Aorta (tissue), 5 donors: Measurements from ENCODE around the gene ADGRA3. TPM values are rescaled to one million over a fixed set of nuclear protein-coding genes. Genes with fewer than 3 reads are reported as not detected.
A peak's percentile ranks its signal among the peaks of the same experiment; 100 is the strongest.

Experiments
- ATAC-seq: fragments of 200-7000 bp; cut with Tn5 transposase; one replicate; pipeline ENCODE4 v1.9.1; 2022; ENCODE audit warnings: moderate library complexity; ENCODE audit not compliant: low FRiP score
- DNase-seq, 2 donors: peaks; one replicate each; pipeline ENCODE4 v3.0.0-alpha.2; 2020
- H3K27ac ChIP-seq, 2 donors: one replicate each; pipeline ENCODE4 v1.5.1; 2013; ENCODE audit warnings: low read length in 2 of 2, mild to moderate bottlenecking in 2 of 2, moderate library complexity in 2 of 2, control low read depth in 1 of 2, inconsistent platforms in 1 of 2, low read depth in 1 of 2
- H3K27me3 ChIP-seq, 2 donors: one replicate each; pipeline ENCODE4 v1.6.1; 2013; ENCODE audit warnings: control low read depth in 1 of 2, low read length in 1 of 2, mild to moderate bottlenecking in 1 of 2, moderate library complexity in 1 of 2; ENCODE audit not compliant: insufficient read depth in 2 of 2, control insufficient read depth in 1 of 2
- H3K36me3 ChIP-seq, 2 donors: one replicate each; pipeline ENCODE4 v1.6.1; 2013; ENCODE audit warnings: control low read depth in 1 of 2, low read length in 1 of 2, mild to moderate bottlenecking in 1 of 2; ENCODE audit not compliant: insufficient read depth in 2 of 2, control insufficient read depth in 1 of 2
- H3K4me1 ChIP-seq, 2 donors: one replicate each; pipeline ENCODE4 v1.6.1; 2013; ENCODE audit warnings: low read length in 2 of 2, control low read depth in 1 of 2, mild to moderate bottlenecking in 1 of 2, moderate library complexity in 1 of 2; ENCODE audit not compliant: insufficient read depth in 2 of 2, control insufficient read depth in 1 of 2
- H3K4me3 ChIP-seq, 2 donors: one replicate each; pipeline ENCODE4 v1.5.1; 2013; ENCODE audit warnings: low read length in 2 of 2, control low read depth in 1 of 2, mild to moderate bottlenecking in 1 of 2
- H3K9me3 ChIP-seq: one replicate; pipeline ENCODE4 v1.6.1; 2013; ENCODE audit warnings: mild to moderate bottlenecking, low read length; ENCODE audit not compliant: control insufficient read depth
- whole genome bisulfite sequencing, 2 donors: extraction: QIAGEN DNeasy Blood & Tissue Kit; methylation state at CpG; one replicate each; pipeline ENCODE4 v1.1.7; 2013; 5-methylcytosine and 5-hydroxymethylcytosine counted together
- intact Hi-C, 2 donors: fragments of 100-400 bp; cut with DNase I; formaldehyde crosslinking; loops; one replicate each; pipeline versions ENCODE4 v1.14.2 to v1.15.0; 2022
- long read RNA-seq, 2 donors: library from polyadenylated mRNA; unstranded; transcript quantifications; one replicate each; pipeline ENCODE4 v2.0.0, GENCODE V29; 2020 to 2021
- polyA plus RNA-seq, 2 donors: library from polyadenylated mRNA; stranded (reverse); fragments of 200-250 nt; gene quantifications; one replicate each; pipeline ENCODE4 v1.2.3, GENCODE V29; 2013
- total RNA-seq, 2 donors: library from RNA; stranded (reverse); fragmentation: NEBNext Ultra II Directional; extraction: Animal tissue kit (Norgen Biotek cat#: 25700); gene quantifications; one replicate each; pipeline ENCODE4 v1.2.1, GENCODE V29; 2021
- donor health status: healthy with polysubstance abuse.
- donor health status: Bipolar disorder and iron deficiency.
- donor health status: DM: no; HTN: no; CAD: no.
- donor health status: DM: no; HTN: no; CAD: no.
- donor health status: DM: yes; HTN: yes; CAD: no.

ADGRA3 gene
- total RNA-seq: 10 to 100 TPM; 15.2 to 22.5 TPM
- 10 to 100 TPM in 1 of 2 donors, 1 to 10 TPM in 1; 6.6 to 13.1 TPM for polyA plus RNA-seq
- long read RNA-seq, donor 1, partial matches to known transcripts: 2 of 4 reads
- long read RNA-seq, donor 1, other reads (novel, unspliced or antisense): 0 of 4 reads
- long read RNA-seq, donor 2, full-length matches to known transcripts: 6 of 11 reads
- long read RNA-seq, donor 2, partial matches to known transcripts: 1 of 11 reads
- long read RNA-seq, donor 2, other reads (novel, unspliced or antisense): 4 of 11 reads

DNA sequence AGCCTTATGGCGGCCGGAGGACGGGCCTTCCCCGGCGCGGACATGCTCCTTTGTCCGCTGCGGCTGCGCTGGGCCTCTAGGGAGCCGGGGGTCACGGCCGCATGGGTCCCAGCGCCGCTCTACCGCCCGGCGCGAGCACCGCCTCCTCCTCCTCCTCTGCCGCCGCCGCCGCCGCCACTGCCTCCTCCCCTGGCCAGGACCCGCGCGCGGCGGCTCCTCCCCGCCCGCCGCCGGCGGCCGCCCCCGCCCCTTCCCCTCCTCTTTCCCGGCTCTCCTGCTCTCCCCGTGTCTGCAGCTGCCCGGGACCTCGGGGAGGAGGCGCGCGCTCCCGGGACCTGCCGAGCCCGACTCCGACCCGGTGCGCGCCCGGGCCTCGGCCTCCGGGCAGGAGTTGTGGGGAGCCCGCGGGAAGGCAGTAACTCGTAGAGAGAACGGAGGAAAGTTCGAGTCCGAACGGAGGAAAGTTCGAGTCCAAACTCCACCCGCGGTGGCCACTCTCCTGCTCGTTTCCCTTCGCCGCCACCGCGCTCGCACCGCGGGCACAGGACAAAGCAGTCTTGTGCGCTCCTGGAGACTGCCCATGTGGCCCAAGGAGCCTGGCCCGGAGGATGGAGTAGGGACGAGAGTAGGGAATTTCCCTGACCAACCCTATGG lies at the start of gene ADGRA3:
ADGRA3 (minus strand) TSS at position 179 of the 654 bp plus-strand sequence. CDS start 282 bp downstream, outside the sequence.
- Histone ChIP-seq H3K27ac (peak within 1 kb of the TSS; percentile 41 to 63), H3K27me3 (no peaks in the 10 kb centered on the region), H3K4me3 (peak within 1 kb of the TSS; percentile 70 to 88), H3K36me3 (no peaks in the 10 kb centered on the region), H3K4me1 (no peaks in the 10 kb centered on the region), H3K9me3 (no peaks in the 10 kb centered on the region)
- WGBS, 2 donors: 0 to 1% methylated on average over 33 to 74 of the region's 74 CpGs
- peak; percentile 89 for ATAC-seq
- intact Hi-C loops: loop anchor here (5.0 to 10.0 kb wide), 4 partner anchors 89 to 161 kb away; no protein-coding TSS in a partner anchor
- peak; percentile 73 to 91 for DNase-seq

GRCh38 chr4:22556495-22556894 lies 40.6 kb upstream of the ADGRA3 start:
- Histone ChIP-seq H3K9me3 (no peaks in the 10 kb centered on the region), H3K27me3 (no peaks in the 10 kb centered on the region), H3K4me3 (no peak overlapping the region), H3K36me3 (no peaks in the 10 kb centered on the region), H3K27ac (no peak overlapping the region), H3K4me1 (no peaks in the 10 kb centered on the region)
- DNase-seq: no peak
- intact Hi-C loops: no loop called here
- no peak for ATAC-seq

DNA sequence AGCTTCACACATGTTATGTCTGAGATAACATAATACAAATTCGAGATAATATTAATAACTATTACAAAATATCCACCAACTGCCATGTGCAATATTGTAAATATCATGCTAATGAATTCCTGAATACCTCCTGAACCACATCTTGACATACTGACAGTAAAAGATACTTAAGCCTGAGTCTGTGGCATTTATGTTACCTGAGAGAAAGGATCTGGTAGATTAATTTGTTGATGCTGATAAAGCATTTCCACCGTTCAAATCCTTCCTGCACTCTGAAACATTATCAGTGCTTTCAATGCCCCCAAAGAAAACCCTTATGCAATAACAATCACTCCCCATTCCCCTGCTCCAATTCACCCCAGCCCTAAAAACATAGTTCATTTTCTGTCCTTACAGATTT lies 38.8 kb upstream of the ADGRA3 start:
- DNase-seq: no peak
- Histone ChIP-seq H3K4me1 (no peaks in the 10 kb centered on the region), H3K9me3 (no peaks in the 10 kb centered on the region), H3K27ac (no peak overlapping the region), H3K27me3 (no peaks in the 10 kb centered on the region), H3K4me3 (no peak overlapping the region), H3K36me3 (no peaks in the 10 kb centered on the region)
- 59 to 72% methylated on average over 2 of the region's 2 CpGs for WGBS, 2 donors
- intact Hi-C loops: no loop called here
- no peak for ATAC-seq

DNA sequence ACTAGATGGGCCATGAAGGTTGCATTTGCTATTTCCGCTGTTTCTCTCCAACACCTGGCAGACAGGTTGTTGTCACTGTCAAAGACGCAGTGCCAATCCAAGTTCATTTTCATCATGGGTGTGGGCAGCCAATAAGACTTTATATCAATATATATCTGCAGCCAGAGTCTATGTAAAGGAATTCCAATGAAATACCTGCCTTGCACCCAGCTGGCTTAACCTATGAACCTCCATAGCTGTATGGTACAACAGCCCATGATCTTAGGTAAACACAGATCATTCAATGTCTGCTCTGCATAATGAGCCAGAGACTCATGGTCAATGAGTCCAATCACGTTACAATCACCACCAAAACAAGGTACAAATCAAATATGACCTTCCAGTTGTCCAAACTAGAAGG lies 37.7 kb upstream of the ADGRA3 start:
- H3K4me3 ChIP-seq: no peak overlapping the region
- DNase-seq (no peak), ATAC-seq (no peak)
- H3K27ac ChIP-seq: no peak overlapping the region
- H3K36me3 ChIP-seq: no peaks in the 10 kb centered on the region
- no peaks in the 10 kb centered on the region for H3K27me3 ChIP-seq
- intact Hi-C loops: no loop called here
- H3K9me3 ChIP-seq: no peaks in the 10 kb centered on the region
- H3K4me1 ChIP-seq: no peaks in the 10 kb centered on the region
- WGBS, 2 donors: 91 to 97% methylated on average over 3 of the region's 3 CpGs

GRCh38 chr4:22552812-22553211 lies 36.9 kb upstream of the ADGRA3 start:
- Histone ChIP-seq H3K9me3 (no peaks in the 10 kb centered on the region), H3K4me1 (no peaks in the 10 kb centered on the region), H3K27me3 (no peaks in the 10 kb centered on the region), H3K27ac (no peak overlapping the region), H3K4me3 (no peak overlapping the region), H3K36me3 (no peaks in the 10 kb centered on the region)
- WGBS, 2 donors: 80 to 85% methylated on average over 3 of the region's 3 CpGs
- intact Hi-C loops: no loop called here
- ATAC-seq: no peak
- no peak for DNase-seq

DNA sequence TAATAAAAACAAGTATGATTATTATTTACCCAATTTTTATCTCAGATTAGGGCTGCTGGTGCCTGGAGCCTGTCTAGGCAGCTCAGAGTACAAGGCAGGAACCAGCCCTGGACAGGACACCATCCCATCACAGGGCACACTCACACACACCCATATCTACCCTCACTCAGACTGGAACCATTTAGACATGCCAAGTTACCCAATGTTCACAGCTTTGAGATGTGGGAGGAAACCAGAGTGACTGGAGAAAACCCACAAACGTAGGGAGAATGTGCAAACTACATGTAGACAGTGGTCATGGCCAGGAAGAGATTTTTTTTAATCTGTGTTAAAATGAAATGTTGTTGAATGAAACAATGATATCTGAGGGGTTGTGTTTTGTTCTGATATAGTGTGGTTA lies 35.7 kb upstream of the ADGRA3 start:
- WGBS, 2 donors: 55 to 64% methylated on average over 1 of the region's 1 CpG
- intact Hi-C loops: no loop called here
- Histone ChIP-seq H3K4me1 (no peaks in the 10 kb centered on the region), H3K9me3 (no peaks in the 10 kb centered on the region), H3K36me3 (no peaks in the 10 kb centered on the region), H3K27me3 (no peaks in the 10 kb centered on the region), H3K4me3 (no peak overlapping the region), H3K27ac (no peak overlapping the region)
- DNase-seq (no peak), ATAC-seq (no peak)

GRCh38 chr4:22546299-22546698 lies 30.4 kb upstream of the ADGRA3 start:
- H3K9me3 ChIP-seq: no peaks in the 10 kb centered on the region
- intact Hi-C loops: no loop called here
- H3K27ac ChIP-seq: no peak overlapping the region
- no peaks in the 10 kb centered on the region for H3K36me3 ChIP-seq
- no peaks in the 10 kb centered on the region for H3K27me3 ChIP-seq
- no peak overlapping the region for H3K4me3 ChIP-seq
- no peak for DNase-seq
- no peak for ATAC-seq
- no peaks in the 10 kb centered on the region for H3K4me1 ChIP-seq
- 64 to 75% methylated on average over 3 of the region's 3 CpGs for WGBS, 2 donors

DNA sequence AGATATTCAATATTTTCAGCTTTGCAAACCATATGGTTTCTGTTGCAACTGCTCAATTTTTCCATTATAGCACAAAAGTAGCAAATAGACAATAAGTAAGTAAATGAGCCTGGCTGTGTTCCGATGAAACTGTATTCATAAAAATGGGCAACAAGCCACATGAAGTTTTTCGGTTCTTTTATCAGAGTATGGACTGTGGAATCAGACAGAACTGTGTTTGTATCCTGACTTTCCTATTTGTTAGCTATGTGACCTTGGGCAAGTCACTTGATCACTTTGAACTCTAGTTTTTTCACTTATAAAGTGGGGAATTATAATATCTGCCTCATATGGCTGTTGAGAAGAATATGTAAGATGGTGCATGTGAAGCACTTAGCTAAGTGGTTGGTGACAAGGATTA lies 23.4 kb upstream of the ADGRA3 start:
- Histone ChIP-seq H3K36me3 (no peaks in the 10 kb centered on the region), H3K27me3 (peaks cover 0 to 1% of the 10 kb centered on the region in 2 donors), H3K4me1 (no peaks in the 10 kb centered on the region), H3K9me3 (peaks cover 1% of the 10 kb centered on the region), H3K4me3 (no peak overlapping the region), H3K27ac (no peak overlapping the region)
- 66 to 67% methylated on average over 2 of the region's 2 CpGs for WGBS, 2 donors
- intact Hi-C loops: no loop called here
- DNase-seq (no peak), ATAC-seq (no peak)

- intact Hi-C loops: no loop called here
- no peaks in the 10 kb centered on the region for H3K4me1 ChIP-seq
Observed at GRCh38 chr4:22537864-22538263, 22.0 kb upstream of the ADGRA3 start.

More at GRCh38 chr4:22537864-22538263, 22.0 kb upstream of the ADGRA3 start:
- Histone ChIP-seq H3K36me3 (no peaks in the 10 kb centered on the region), H3K27me3 (peaks cover 0 to 1% of the 10 kb centered on the region in 2 donors), H3K9me3 (peaks cover 4% of the 10 kb centered on the region), H3K4me3 (no peak overlapping the region), H3K27ac (no peak overlapping the region)
- DNase-seq: no peak
- ATAC-seq: no peak
